ENCODE measurements around the gene IL12RB1.

GRCh38 chr19:18122424-18122823 is 35.7 kb upstream of the IL12RB1 start:
- TF ChIP-seq CTCF (IDR thresholded peaks at IDR 0.05) (no peak), POLR2A (IDR thresholded peaks at IDR 0.05) (no peak)

All from lower leg skin (tissue), 3 donors.